Stimulated activated CD8-positive, alpha-beta memory T cell treated with anti-CD3 and anti-CD28 coated beads, Interleukin-7, amount 100 ng/mL, for 24 hours (primary cell): ENCODE data around the gene FOLR3.
"Not testable (repeated sequence)": the region's sequence is repeated elsewhere in the genome, so short reads cannot be mapped to it uniquely, and the experiment has no call there.

Experiments used
- DNase-seq: peaks from one replicate; pipeline ENCODE4 v3.0.0-alpha.2; 2020; ENCODE audit warnings: low read depth

FOLR3 gene

DNA sequence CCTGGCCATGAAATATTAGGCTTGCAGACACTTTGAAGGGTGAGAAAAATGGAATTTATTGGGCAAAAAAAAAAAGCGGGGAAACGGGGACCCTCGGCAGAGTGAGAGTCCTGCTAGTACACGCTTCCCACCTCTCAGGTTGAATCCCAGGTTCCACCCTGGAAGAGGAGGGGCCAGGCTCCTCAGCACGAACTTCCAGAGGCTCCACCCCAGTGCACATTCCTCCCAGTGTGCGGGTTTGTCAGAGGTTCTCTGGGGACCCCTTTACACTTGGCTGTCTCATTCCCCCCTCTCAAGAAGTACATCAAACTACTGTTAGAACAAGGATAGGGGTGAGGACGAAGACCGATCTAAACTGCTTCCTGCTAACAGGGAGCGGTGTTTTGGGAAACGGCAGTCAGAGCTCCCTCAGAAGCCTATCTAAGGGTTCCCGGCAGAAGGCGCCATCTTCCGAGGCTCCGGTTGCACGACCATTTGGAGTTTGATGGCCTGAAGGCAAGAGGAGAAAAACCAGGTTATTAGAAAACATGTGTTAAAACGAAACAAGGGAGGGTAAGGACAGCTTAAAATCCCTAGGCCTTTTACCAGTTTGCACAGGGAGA lies 27.5 kb downstream of the FOLR3 start:
- no peak for DNase-seq

DNA sequence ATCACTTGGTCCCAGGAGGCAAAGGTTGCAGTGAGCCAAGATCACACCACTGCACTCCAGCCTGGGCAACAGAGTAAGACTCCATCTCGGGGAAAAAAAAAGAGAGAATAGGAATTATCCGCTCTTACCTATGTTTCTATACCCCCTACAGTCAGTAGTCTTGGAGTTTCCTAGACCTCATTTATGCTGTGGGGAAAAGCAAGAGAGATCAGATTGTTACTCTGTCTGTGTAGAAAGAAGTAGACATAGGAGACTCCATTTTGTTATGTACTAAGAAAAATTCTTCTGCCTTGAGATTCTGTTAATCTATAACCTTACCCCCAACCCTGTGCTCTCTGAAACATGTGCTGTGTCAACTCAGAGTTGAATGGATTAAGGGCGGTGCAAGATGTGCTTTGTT lies 28.7 kb downstream of the FOLR3 start:
- not testable (repeated sequence) for DNase-seq

DNA sequence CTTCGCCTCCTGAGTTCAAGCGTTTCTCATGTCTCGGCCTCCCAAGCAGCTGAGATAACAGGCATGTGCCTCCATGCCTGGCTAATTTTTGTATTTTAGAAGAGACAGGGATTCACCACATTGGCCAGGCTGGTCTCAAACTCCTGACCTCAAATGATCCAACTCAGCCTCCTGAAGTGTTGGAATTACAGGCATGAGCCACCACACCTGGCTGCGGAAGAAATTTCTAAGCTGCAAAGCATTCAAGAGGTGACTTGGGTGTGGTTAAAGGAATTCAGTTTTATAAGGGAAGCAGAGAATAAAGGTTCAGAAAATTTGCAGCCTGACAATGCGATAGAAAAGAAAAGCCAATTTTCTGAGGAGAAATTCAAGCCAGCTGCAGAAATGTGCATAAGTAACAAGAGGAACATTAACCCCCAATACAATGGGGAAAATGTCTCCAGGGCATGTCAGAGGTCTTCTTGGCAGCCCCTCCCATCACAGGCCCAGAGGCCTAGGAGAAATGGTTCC lies 33.6 kb downstream of the FOLR3 start:
- DNase-seq, result not testable (repeated sequence)

DNA sequence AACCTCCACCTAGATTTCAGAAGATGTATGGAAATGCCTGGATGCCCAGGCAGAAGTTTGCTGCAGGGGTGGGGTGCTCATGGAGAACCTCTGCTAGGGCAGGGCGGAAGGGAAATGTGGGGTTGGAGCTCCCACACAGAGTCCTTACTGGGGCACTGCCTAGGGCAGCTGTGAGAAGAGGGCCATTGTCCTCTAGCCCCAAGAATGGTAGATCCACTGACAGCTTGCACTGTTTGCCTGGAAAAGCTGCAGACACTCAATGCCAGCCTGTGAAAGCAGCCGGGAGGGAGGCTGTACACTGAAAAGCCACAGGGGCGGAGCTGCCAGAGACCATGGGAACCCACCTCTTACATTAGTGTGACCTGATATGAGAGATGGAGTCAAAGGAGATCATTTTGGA lies 34.2 kb downstream of the FOLR3 start:
- DNase-seq, result not testable (repeated sequence)

DNA sequence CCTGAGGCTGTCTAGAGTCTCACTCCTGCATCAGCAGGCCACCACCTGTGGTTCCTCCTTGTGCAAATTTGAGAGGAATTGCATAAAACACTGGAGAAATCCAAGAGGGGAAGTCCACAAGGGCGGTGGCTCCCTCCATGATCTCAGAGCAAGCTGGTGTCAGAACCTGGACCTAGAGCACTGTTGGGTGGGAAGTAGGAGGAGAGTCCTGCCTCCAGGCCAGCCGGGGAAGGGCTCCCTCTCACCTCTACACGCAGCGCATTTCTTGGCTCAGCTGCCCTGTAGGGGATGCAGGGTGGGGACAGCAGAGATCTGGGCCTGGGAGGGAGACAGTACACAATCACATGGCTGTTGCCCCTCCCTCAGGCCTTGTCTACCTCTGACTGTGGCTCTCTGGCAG lies 36.5 kb downstream of the FOLR3 start:
- DNase-seq, result not testable (repeated sequence)

DNA sequence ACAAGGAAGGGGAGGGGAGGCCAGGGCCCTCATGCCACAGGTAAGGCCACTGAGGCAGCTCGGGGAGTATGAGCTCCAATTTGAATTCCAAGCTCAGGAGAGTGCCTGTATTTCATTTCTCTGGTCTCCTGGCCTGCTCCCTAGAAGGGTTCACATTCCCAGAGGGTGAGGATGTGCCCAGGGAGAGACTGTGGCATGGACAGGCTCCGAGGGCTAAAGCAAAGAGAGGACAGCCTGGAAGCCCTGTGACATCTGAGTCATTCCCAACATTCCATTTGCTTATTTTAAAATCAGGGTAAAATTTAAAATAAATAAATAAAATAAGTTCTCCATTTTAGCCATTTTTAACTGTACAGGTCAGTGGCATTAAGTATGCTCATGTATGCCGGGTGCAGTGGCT lies 37.8 kb downstream of the FOLR3 start:
- no peak for DNase-seq

DNA sequence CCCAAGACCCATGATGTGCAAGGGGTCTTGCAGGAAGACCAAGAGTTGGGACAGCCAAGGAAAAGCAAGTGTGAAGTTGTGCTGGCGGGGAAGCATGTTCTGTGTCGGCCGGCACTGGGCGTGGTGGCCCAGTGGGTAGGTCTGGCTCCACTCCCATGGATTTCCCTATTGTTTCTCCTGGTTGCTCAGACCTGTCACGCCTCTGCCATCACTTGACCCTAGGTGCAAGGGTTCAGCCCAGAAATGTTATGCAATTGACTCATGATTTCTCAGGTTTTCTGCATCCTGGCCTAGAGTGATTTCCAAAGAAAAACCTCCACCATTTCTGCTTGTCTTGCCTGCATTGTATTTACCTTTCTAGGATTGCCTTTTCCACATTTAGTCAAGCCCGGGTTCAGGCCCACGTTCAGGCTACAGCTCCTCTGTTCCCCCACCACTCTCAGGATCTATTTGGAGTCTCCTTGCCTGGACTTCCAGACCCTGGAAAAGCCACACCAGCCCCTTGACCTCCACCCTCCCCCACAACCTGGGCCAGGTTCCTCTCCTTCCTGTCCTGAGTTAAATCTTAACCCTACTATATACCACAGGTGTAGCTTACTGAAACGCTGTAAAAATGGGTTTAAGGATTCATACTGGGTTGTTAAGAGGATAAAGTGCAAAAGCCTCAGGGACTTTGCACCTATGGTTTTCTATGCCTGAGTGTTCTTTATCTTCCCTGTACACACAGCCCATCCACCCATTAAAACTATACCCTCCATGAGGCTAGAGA lies 39.0 kb downstream of the FOLR3 start:
- DNase-seq, result no peak

DNA sequence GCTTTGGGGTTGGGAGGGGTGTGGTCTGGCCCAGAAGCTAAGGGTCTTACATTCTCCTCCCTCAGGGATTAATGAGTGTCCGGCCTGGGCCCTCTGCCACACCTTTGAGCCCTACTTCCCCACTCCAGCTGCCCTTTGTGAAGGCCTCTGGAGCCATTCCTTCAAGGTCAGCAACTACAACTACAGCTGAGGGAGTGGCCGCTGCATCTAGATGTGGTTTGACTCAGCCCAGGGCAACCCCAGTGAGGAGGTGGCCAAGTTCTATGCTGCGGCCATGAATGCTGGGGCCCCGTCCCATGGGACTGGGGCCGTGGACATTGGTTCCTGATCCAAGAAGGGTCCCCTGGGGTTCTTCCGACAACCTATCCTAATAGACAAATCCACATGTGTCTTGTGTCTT lies 42.1 kb downstream of the FOLR3 start:
- DNase-seq, result no peak

DNA sequence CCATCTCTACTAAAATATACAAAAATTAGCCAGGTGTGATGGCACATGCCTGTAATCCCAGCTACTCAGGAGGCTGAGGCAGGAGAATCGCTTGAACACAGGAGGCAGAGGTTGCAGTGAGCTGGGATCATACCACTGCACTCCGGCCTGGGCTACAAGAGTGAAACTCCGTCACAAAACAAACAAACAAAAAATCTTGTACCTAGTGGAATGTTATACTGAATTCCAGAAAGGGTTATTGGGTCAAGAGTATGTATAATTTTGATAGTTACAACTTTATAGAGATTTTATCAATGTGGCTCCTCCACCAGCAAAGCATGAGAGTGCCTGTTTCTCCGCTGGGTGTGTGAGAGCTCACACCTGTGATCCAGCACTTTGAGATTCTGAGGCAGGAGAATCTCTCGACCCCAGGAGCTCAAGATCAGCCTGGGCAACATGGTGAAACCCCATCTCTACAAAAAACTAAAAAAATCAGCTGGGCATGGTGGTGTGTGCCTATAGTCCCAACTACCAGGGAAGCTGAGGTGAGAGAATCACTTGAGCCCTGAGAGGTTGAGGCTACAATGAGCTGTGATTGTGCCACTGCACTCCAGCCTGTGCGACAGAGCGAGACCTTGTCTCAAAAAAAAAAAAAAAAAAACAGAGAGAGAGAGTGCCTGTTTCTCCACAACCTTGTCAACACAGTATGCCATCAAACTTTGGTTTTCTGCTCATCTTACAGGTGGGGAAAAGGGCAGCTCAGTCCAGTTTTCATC lies 43.7 kb downstream of the FOLR3 start:
- no peak for DNase-seq

DNA sequence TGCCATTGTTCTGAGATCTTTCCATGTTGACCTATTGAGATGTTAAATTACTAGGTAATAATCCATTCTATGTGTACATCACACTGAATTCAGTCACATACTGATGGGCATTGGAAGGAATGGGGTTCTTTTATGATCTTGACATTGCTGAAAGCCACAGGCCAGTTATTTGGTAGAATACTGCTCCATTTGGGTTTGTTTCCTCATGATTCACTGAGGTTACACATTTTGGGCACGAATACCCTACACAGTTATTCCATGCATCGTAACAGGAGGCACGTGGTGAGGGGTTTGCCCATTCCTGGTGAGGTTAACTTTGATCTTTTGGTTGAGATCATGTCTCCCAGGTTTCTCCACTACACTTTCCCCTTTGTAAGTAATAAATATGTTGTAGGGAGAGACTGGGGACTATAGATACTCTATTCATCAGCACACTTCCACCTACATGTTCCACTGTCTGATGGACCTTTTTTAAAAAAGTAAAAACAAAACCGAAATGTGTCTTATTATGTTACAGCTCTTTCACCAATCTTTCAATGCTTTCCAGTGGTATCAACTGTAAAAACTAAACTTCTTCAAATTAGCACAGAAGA lies 44.4 kb downstream of the FOLR3 start:
- no peak for DNase-seq

DNA sequence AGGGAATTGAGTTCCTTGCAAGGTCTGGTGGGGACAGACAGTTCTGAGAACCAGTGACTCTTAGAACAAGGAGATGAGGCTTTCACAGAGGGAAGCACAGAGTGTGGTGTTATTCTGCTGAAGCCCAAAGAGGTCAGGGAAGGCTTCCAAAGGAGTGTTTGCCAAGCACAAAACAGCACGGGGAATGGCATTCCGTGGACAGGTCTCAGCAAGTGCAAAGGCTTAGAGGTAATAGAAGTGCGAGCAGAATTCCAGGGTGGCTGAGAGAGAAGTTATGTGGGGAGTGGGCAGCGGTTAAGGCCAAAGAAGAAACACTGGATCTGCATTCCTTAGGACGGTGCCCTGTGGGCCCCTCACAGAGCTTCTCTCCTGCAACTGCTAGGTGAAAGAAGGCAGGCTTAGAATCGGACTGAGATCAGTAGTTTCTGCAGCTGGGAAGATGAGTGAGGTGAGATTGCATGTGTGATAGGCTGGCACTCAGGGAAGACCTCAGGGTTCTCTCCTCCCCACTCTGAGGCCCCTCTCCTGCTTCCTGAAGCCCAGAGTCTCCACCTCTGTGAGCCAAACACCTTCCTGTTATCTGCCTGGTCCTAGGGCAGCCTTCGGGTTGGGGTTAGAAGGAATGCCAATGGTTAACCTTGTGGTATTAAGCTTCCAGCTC lies 45.5 kb downstream of the FOLR3 start:
- not testable (repeated sequence) for DNase-seq

DNA sequence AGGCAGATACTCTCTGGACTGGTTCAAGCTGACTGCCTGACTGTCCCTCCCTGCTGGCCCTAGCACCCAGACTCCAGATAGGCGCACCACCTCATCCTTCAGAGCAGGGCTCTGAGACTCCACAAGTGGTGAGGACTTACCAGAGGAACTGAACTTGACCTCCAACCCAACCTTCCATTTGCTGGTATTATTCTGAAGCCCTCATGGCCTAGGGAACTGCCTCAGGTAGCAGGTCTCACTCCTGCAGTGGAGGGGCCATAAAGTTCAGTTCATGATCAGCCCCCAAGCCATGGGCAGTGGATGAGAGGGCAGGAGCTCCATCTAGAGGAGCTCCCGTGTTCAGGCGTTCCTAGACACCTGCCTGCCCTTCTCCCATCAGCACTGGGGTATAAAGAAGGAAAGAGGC lies 46.0 kb downstream of the FOLR3 start:
- not testable (repeated sequence) for DNase-seq

DNA sequence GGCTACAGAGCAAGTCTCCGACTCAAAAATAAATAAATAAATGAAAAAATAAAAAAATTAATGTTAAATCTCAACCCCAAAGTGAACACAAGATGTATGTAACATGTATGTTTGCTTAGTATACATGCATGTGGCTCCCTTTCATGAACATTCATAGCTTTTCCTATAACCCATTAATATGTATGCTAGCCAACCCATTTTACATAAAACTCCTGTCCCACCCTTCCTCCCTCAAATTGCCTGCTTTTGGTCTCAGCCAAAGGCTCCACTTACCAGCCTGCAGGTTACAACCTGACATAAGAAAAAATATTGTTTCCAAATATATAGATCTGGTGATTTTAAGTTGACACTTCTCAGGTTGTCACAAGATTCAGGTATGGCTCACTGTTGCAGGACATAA lies 52.7 kb downstream of the FOLR3 start:
- no peak for DNase-seq
